ENCODE data around the gene TMEM252. TPM values are rescaled to one million over a fixed set of nuclear protein-coding genes. Genes with fewer than 3 reads are reported as not detected.

Gene TMEM252
- polyA plus RNA-seq (2012; rRNA removed) = not detected in 2 replicates
- not detected in 2 replicates for polyA plus RNA-seq (2012; cell fraction: cytosol; rRNA removed)
- not detected in 2 replicates for polyA plus RNA-seq (2012; cell fraction: nucleus; rRNA removed)

GRCh38 chr9:68540712-68541535, at the start of gene TMEM252:
Gene TMEM252 (minus strand): TSS chr9:68540883. CDS start chr9:68540814, 69 bp downstream.
- H3K4me2 ChIP-seq = no peak within 1 kb of the TSS

GRCh38 chr9:68585034-68585761, 44.5 kb upstream of the TMEM252 start:
- no peak overlapping the region for H2AFZ ChIP-seq (ENCODE audit: low read depth)
- H3K4me1 ChIP-seq (ENCODE audit: control insufficient read depth in 1 of 2, insufficient read depth in 2 of 2, low read depth in 1 of 2, low read length in 1 of 2) = no peaks in the 10 kb centered on the region
- H3K79me2 ChIP-seq (ENCODE audit: insufficient read depth) = no peaks in the 10 kb centered on the region
- no peak for DNase-seq
- H3K36me3 ChIP-seq (replicated peaks in 1 of 2; ENCODE audit: control insufficient read depth in 1 of 2, insufficient read depth in 2 of 2, low read length in 1 of 2) = no peaks in the 10 kb centered on the region
- no peaks in the 10 kb centered on the region for H4K20me1 ChIP-seq (ENCODE audit: insufficient read depth)
- H3K9ac ChIP-seq = no peak overlapping the region
- ChIA-PET CTCF (interaction anchor here (1.1 kb wide), 1 partner anchor 414 kb away, joined by 4 read pairs; no protein-coding TSS in a partner anchor), POLR2A (no interaction called here)
- WGBS (ENCODE audit: low lambda C conversion rate) = 10% methylated on average over 16 of the region's 19 CpGs
- no peaks in the 10 kb centered on the region for H3K9me2 ChIP-seq
- H3K4me3 ChIP-seq (ENCODE audit: low read depth in 2 of 2, low read length in 1 of 2) = no peak overlapping the region
- peaks cover 16% of the 10 kb centered on the region; the same call in 1 of the 2 replicates for H3K27me3 ChIP-seq (ENCODE audit: insufficient read depth)
- no peak overlapping the region for H3K27ac ChIP-seq (ENCODE audit: low read depth in 2 of 2, low read length in 1 of 2)
- no peaks in the 10 kb centered on the region for H3F3A ChIP-seq (replicated peaks; ENCODE audit: insufficient read depth)
- no peak overlapping the region for H3K4me2 ChIP-seq
- no peaks in the 10 kb centered on the region for H3K9me3 ChIP-seq
- no peak for TF ChIP-seq CTCF (IDR thresholded peaks at IDR 0.05)
- TF ChIP-seq SIN3A (IDR thresholded peaks at IDR 0.05; ENCODE audit: borderline replicate concordance, low read depth, low read length) = no peak
- no peak for TF ChIP-seq REST (IDR thresholded peaks at IDR 0.05; ENCODE audit: low read depth, low read length)
- no peak for TF ChIP-seq GABPA (IDR thresholded peaks at IDR 0.05; ENCODE audit: low read depth)
- no peak for TF ChIP-seq RXRA (IDR thresholded peaks at IDR 0.05; ENCODE audit: borderline replicate concordance, low read depth)
- no peak for TF ChIP-seq POLR2AphosphoS5 (IDR thresholded peaks at IDR 0.05; ENCODE audit: low read depth, low read length)

More at GRCh38 chr9:68540712-68541535, at the start of gene TMEM252:
- no peak within 1 kb of the TSS for H3K9ac ChIP-seq
- no peaks in the 10 kb centered on the region for H3K79me2 ChIP-seq (ENCODE audit: insufficient read depth)
- CTCF ChIA-PET = interaction anchor here (1.7 kb wide), 1 partner anchor 19 kb away, joined by 5 read pairs; no protein-coding TSS in a partner anchor
- no peaks in the 10 kb centered on the region for H3K27me3 ChIP-seq (ENCODE audit: insufficient read depth)
- no peaks in the 10 kb centered on the region for H3F3A ChIP-seq (replicated peaks; ENCODE audit: insufficient read depth)
- TF ChIP-seq JUND (IDR thresholded peaks at IDR 0.05) (no peak), USF2 (IDR thresholded peaks at IDR 0.05; ENCODE audit: borderline replicate concordance, low read depth, low read length) (no peak), POLR2AphosphoS5 (IDR thresholded peaks at IDR 0.05; ENCODE audit: low read depth, low read length) (no peak), FOSL2 (IDR thresholded peaks at IDR 0.05; ENCODE audit: borderline replicate concordance, low read depth) (no peak), CTCF (IDR thresholded peaks at IDR 0.05) (no peak), RXRA (IDR thresholded peaks at IDR 0.05; ENCODE audit: borderline replicate concordance, low read depth) (no peak), NRF1 (IDR thresholded peaks at IDR 0.05; ENCODE audit: low read depth, low read length) (no peak), SMC3 (IDR thresholded peaks at IDR 0.05; ENCODE audit: low read depth, low read length) (no peak), CHD2 (IDR thresholded peaks at IDR 0.05; ENCODE audit: low read length, partially characterized antibody) (no peak)
- H3K4me1 ChIP-seq (ENCODE audit: control insufficient read depth in 1 of 2, insufficient read depth in 2 of 2, low read depth in 1 of 2, low read length in 1 of 2) = no peaks in the 10 kb centered on the region
- no peaks in the 10 kb centered on the region for H3K9me2 ChIP-seq
- no peak within 1 kb of the TSS for H2AFZ ChIP-seq (ENCODE audit: low read depth)
- H3K4me3 ChIP-seq (ENCODE audit: low read depth in 2 of 2, low read length in 1 of 2) = no peak within 1 kb of the TSS
- POLR2A ChIA-PET = no interaction called here
- H3K36me3 ChIP-seq (replicated peaks in 1 of 2; ENCODE audit: control insufficient read depth in 1 of 2, insufficient read depth in 2 of 2, low read length in 1 of 2) = no peaks in the 10 kb centered on the region
- no peak for DNase-seq
- no peak within 1 kb of the TSS for H3K27ac ChIP-seq (ENCODE audit: low read depth in 2 of 2, low read length in 1 of 2)
- H4K20me1 ChIP-seq (ENCODE audit: insufficient read depth) = no peaks in the 10 kb centered on the region
- H3K9me3 ChIP-seq = no peaks in the 10 kb centered on the region
- 1% methylated on average over 8 of the region's 8 CpGs for WGBS (ENCODE audit: low lambda C conversion rate)

Data from SK-N-SH (cell line).